ENCODE measurements around the gene IFI27.

DNA sequence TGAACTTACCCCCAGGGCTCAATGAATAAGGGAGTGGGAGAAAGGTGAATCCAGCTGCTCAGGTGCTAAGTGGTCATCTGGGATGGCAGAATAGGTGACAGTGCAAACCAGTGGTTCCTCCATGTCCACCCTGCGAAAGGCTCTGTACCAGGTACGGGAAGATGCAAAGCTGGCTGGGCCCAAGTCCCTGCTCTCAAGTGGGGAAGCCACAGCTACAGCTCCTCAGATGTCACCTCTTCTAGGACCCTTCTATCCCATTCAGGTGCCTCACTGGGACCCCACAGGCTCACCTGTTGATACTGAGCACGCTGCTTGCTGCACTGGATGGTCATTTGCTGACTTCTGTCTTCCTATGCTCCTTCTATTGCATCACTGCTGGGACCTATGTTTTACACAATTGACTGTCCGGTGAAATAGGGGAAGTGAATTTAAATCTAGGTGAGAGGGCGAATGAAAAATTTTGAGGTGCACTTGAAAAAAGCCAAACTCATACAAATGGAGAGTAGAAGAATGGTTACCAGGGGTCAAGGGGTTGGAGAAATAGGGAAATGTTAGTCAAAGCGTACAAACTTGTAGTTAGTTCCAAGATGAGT lies 43.3 kb downstream of the IFI27 start:
- TF ChIP-seq EGR1 (IDR thresholded peaks at IDR 0.05; ENCODE audit: borderline replicate concordance, low read depth, low read length) (no peak), RAD21 (IDR thresholded peaks at IDR 0.05 in 1 of 2, conservative IDR thresholded peaks at IDR 0.05 in 1 of 2; ENCODE audit: low read depth in 2 of 2, low read length in 2 of 2) (no peak), SAP30 (IDR thresholded peaks at IDR 0.05; ENCODE audit: insufficient read depth, insufficient replicate concordance, low read length) (no peak), POLR2AphosphoS5 (IDR thresholded peaks at IDR 0.05; ENCODE audit: low read depth, low read length) (no peak), POLR2A (IDR thresholded peaks at IDR 0.05; ENCODE audit: control extremely low read depth in 1 of 2, low read depth in 2 of 2, low read length in 2 of 2) (no peak)
- TF ChIP-seq, protein P1, sequence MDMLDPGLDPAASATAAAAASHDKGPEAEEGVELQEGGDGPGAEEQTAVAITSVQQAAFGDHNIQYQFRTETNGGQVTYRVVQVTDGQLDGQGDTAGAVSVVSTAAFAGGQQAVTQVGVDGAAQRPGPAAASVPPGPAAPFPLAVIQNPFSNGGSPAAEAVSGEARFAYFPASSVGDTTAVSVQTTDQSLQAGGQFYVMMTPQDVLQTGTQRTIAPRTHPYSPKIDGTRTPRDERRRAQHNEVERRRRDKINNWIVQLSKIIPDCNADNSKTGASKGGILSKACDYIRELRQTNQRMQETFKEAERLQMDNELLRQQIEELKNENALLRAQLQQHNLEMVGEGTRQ (IDR thresholded peaks at IDR 0.05; ENCODE audit: low read length): no peak
